ENCODE results near the gene CCM2L. TPM values are rescaled to one million over a fixed set of nuclear protein-coding genes. Genes with fewer than 3 reads are reported as not detected.
A peak's percentile ranks its signal among the peaks of the same experiment; 100 is the strongest.

Gene CCM2L
- total and polyA plus RNA-seq, 2 experiments from 2014 or later: 4.9 to 13.3 TPM

GRCh38 chr20:32007787-32008616, 2.2 kb upstream of the CCM2L start:
- Mint-ChIP-seq H3K9me3 (peaks cover 23% of the 10 kb centered on the region), H3K4me1 (peaks cover 54% of the 10 kb centered on the region), H3K4me3 (peak overlapping the region; percentile 14; the same call in 2 of the 3 replicates), H3K36me3 (ENCODE audit: low read depth) (no peaks in the 10 kb centered on the region), H3K27ac (peak overlapping the region; percentile 41), H3K27me3 (ENCODE audit: insufficient read depth, low read depth, poor library complexity) (peaks cover 18% of the 10 kb centered on the region)
- Histone ChIP-seq H3K4me3 (no peak overlapping the region), H3K27me3 (ENCODE audit: insufficient read depth) (no peaks in the 10 kb centered on the region), H3K27ac (ENCODE audit: low read depth) (peak overlapping the region; percentile 42; the same call in 1 of the 2 replicates), H3K4me1 (ENCODE audit: insufficient read depth) (peaks cover 58% of the 10 kb centered on the region), H3K36me3 (ENCODE audit: insufficient read depth) (no peaks in the 10 kb centered on the region), H4K20me1 (replicated peaks; ENCODE audit: insufficient read depth) (no peaks in the 10 kb centered on the region; the same call in 1 of the 2 replicates), H2AFZ (peak overlapping the region; percentile 70), H3K79me2 (replicated peaks; ENCODE audit: insufficient read depth) (no peaks in the 10 kb centered on the region), H3K9me2 (ENCODE audit: insufficient read depth) (peaks cover 4% of the 10 kb centered on the region), H3F3A (replicated peaks; ENCODE audit: low read depth) (peaks cover 11% of the 10 kb centered on the region), H3K4me2 (peak overlapping the region; percentile 30)
- ATAC-seq (peak; percentile 72), DNase-seq (ENCODE audit: low spot score) (peak; percentile 90)
- TF ChIP-seq ETS1 (IDR thresholded peaks at IDR 0.05): peak; percentile 49; the same call in 1 of the 2 replicates
- TF ChIP-seq POLR2AphosphoS5 (IDR thresholded peaks at IDR 0.05; ENCODE audit: low read depth): peak; percentile 54; the same call in 1 of the 2 replicates
- no peak for TF ChIP-seq JUNB (IDR thresholded peaks at IDR 0.05; ENCODE audit: unreplicated experiment)
- no peak for TF ChIP-seq CTCF (conservative IDR thresholded peaks at IDR 0.05; ENCODE audit: low read depth in 2 of 2)
- TF ChIP-seq REST (IDR thresholded peaks at IDR 0.05; ENCODE audit: unreplicated experiment): peak; percentile 9
- TF ChIP-seq NANOG (IDR thresholded peaks at IDR 0.05; ENCODE audit: borderline replicate concordance): no peak
- no peak for TF ChIP-seq EZH2phosphoT487 (IDR thresholded peaks at IDR 0.05; ENCODE audit: unreplicated experiment)
- TF ChIP-seq EZH2 (IDR thresholded peaks at IDR 0.05; ENCODE audit: low read depth, unreplicated experiment): no peak
